ENCODE measurements around the gene KRT20. TPM values are rescaled to one million over a fixed set of nuclear protein-coding genes. Genes with fewer than 3 reads are reported as not detected.
"Not testable (repeated sequence)": the region's sequence is repeated elsewhere in the genome, so short reads cannot be mapped to it uniquely, and the experiment has no call there.

Gene KRT20
- total RNA-seq, 1 donor, result not detected

- no peak for DNase-seq (ENCODE audit: low read depth)
- TF ChIP-seq, protein P1, sequence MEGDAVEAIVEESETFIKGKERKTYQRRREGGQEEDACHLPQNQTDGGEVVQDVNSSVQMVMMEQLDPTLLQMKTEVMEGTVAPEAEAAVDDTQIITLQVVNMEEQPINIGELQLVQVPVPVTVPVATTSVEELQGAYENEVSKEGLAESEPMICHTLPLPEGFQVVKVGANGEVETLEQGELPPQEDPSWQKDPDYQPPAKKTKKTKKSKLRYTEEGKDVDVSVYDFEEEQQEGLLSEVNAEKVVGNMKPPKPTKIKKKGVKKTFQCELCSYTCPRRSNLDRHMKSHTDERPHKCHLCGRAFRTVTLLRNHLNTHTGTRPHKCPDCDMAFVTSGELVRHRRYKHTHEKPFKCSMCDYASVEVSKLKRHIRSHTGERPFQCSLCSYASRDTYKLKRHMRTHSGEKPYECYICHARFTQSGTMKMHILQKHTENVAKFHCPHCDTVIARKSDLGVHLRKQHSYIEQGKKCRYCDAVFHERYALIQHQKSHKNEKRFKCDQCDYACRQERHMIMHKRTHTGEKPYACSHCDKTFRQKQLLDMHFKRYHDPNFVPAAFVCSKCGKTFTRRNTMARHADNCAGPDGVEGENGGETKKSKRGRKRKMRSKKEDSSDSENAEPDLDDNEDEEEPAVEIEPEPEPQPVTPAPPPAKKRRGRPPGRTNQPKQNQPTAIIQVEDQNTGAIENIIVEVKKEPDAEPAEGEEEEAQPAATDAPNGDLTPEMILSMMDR (IDR thresholded peaks at IDR 0.05; ENCODE audit: insufficient read depth, low read depth, low read length), result no peak
- no peak overlapping the region for H3K4me3 ChIP-seq (ENCODE audit: low read depth, low read length)
Measured at GRCh38 chr17:40870136-40870535, 14.9 kb downstream of the KRT20 start.

- no peak within 1 kb of the TSS for H3K4me3 ChIP-seq (ENCODE audit: low read depth, low read length)
- TF ChIP-seq, protein P1 (IDR thresholded peaks at IDR 0.05; ENCODE audit: insufficient read depth, low read depth, low read length), result no peak
- DNase-seq (ENCODE audit: low read depth), result no peak
Measured at GRCh38 chr17:40866838-40867237, 18.2 kb downstream of the KRT20 start, which contains the start of gene KRT12. Gene KRT12, minus strand, starts transcription at chr17:40867223. Its CDS starts 37 bp downstream, at chr17:40867186.

- TF ChIP-seq, protein P1 (IDR thresholded peaks at IDR 0.05; ENCODE audit: insufficient read depth, low read depth, low read length), result no peak
- H3K4me3 ChIP-seq (ENCODE audit: low read depth, low read length), result no peak overlapping the region
- DNase-seq (ENCODE audit: low read depth), result no peak
Measured at GRCh38 chr17:40864661-40865390, 20.2 kb downstream of the KRT20 start.

GRCh38 chr17:40862985-40863733 is 21.9 kb downstream of the KRT20 start:
- TF ChIP-seq, protein P1 (IDR thresholded peaks at IDR 0.05; ENCODE audit: insufficient read depth, low read depth, low read length), result peak; percentile 60
- no peak overlapping the region for H3K4me3 ChIP-seq (ENCODE audit: low read depth, low read length)
- no peak for DNase-seq (ENCODE audit: low read depth)

DNA sequence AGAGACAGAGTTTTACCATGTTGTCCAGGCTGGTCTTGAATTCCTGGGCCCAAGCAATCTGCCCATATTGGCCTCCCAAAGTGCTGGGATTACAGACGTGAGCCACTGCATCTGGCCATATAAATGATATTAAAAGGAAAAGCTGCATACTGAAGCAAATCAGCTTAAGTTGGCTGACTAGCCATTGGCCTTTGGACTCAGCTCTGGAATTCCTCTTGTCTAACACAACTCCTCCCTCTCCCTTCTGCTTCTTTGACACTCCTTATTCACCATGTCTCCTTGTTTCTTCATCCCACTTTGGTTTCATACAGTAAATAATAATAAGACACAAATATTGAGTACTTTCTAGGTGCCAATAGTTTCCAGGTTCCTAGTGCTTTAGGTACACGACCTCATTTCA is 25.5 kb downstream of the KRT20 start:
- no peak for DNase-seq (ENCODE audit: low read depth)
- TF ChIP-seq, protein P1 (IDR thresholded peaks at IDR 0.05; ENCODE audit: insufficient read depth, low read depth, low read length), result no peak
- no peak overlapping the region for H3K4me3 ChIP-seq (ENCODE audit: low read depth, low read length)

DNA sequence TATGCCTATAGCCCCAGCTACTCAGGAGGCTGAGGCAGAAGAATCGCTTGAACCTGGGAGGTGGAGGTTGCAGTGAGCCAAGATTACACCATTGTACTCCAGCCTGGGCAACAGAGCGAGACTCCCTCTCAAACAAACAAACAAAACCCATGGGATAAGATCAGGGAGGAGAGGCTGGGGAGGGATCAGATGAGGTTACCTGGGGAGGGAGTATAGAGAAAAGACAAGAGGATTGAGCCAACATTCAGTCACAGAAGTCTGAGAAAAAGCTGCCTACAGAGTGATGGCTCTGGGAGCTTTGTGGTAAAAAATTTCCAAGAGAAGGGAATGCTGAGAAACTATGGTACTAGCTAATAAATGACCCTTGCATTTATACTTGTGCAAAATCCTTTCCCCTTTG is 26.4 kb downstream of the KRT20 start:
- not testable (repeated sequence) for DNase-seq (ENCODE audit: low read depth); H3K4me3 ChIP-seq (ENCODE audit: low read depth, low read length)

- H3K4me3 ChIP-seq (ENCODE audit: low read depth, low read length), result no peak overlapping the region
- peak; percentile 48 for DNase-seq (ENCODE audit: low read depth)
- TF ChIP-seq, protein P1 (IDR thresholded peaks at IDR 0.05; ENCODE audit: insufficient read depth, low read depth, low read length), result no peak
Measured at GRCh38 chr17:40857535-40857934, 27.5 kb downstream of the KRT20 start.
